Measurements from ENCODE around the gene COPS4.
"Not testable (repeated sequence)": the region's sequence is repeated elsewhere in the genome, so short reads cannot be mapped to it uniquely, and the experiment has no call there.

The COPS4 gene

GRCh38 chr4:83074086-83074704 lies 39.2 kb downstream of the COPS4 start:
- Histone ChIP-seq H3K4me3 (ENCODE audit: low read length) (no peak overlapping the region), H3K4me2 (ENCODE audit: low read depth, low read length) (peak overlapping the region; percentile 14; the same call in 1 of the 2 replicates), H2AFZ (ENCODE audit: low read length) (no peak overlapping the region), H4K20me1 (ENCODE audit: insufficient read depth, low read length) (no peaks in the 10 kb centered on the region), H3K9me3 (replicated peaks; ENCODE audit: insufficient read depth, low read length) (no peaks in the 10 kb centered on the region), H3K79me2 (ENCODE audit: low read length) (no peaks in the 10 kb centered on the region), H3K36me3 (replicated peaks; ENCODE audit: insufficient read depth, low read length) (no peaks in the 10 kb centered on the region), H3K27ac (ENCODE audit: low read length) (no peak overlapping the region), H3K27me3 (replicated peaks; ENCODE audit: insufficient read depth, low read length) (no peaks in the 10 kb centered on the region), H3K4me1 (ENCODE audit: low read length) (no peaks in the 10 kb centered on the region), H3K9me2 (replicated peaks; ENCODE audit: insufficient read depth, low read length) (no peaks in the 10 kb centered on the region), H3K9ac (ENCODE audit: low read length) (no peak overlapping the region), H3F3A (ENCODE audit: insufficient read depth, low read length) (no peaks in the 10 kb centered on the region)
- no peak for TF ChIP-seq EZH2phosphoT487 (IDR thresholded peaks at IDR 0.05; ENCODE audit: low read length)
- TF ChIP-seq EZH2 (optimal IDR thresholded peaks at IDR 0.05; ENCODE audit: low read depth, low read length) = no peak
- TF ChIP-seq CTCF (IDR thresholded peaks at IDR 0.05; ENCODE audit: low read length) = peak; percentile 84
- peak; percentile 89 for DNase-seq

- not testable (repeated sequence) for H2AFZ ChIP-seq (ENCODE audit: low read length); H3K9me3 ChIP-seq (replicated peaks; ENCODE audit: insufficient read depth, low read length); H4K20me1 ChIP-seq (ENCODE audit: insufficient read depth, low read length); DNase-seq; H3K4me2 ChIP-seq (ENCODE audit: low read depth, low read length); H3K4me3 ChIP-seq (ENCODE audit: low read length); H3K27ac ChIP-seq (ENCODE audit: low read length); H3K9ac ChIP-seq (ENCODE audit: low read length); H3K9me2 ChIP-seq (replicated peaks; ENCODE audit: insufficient read depth, low read length); H3K36me3 ChIP-seq (replicated peaks; ENCODE audit: insufficient read depth, low read length); H3K79me2 ChIP-seq (ENCODE audit: low read length); H3K4me1 ChIP-seq (ENCODE audit: low read length); H3K27me3 ChIP-seq (replicated peaks; ENCODE audit: insufficient read depth, low read length); H3F3A ChIP-seq (ENCODE audit: insufficient read depth, low read length)
These were observed 39.8 kb downstream of the COPS4 start for GRCh38 chr4:83074783-83075182.

GRCh38 chr4:83075311-83076095 lies 40.5 kb downstream of the COPS4 start:
- no peaks in the 10 kb centered on the region for H3K4me1 ChIP-seq (ENCODE audit: low read length)
- H3K4me2 ChIP-seq (ENCODE audit: low read depth, low read length) = no peak overlapping the region
- no peaks in the 10 kb centered on the region for H3K9me2 ChIP-seq (replicated peaks; ENCODE audit: insufficient read depth, low read length)
- no peak overlapping the region for H2AFZ ChIP-seq (ENCODE audit: low read length)
- H3K36me3 ChIP-seq (replicated peaks; ENCODE audit: insufficient read depth, low read length) = no peaks in the 10 kb centered on the region
- H3K9me3 ChIP-seq (replicated peaks; ENCODE audit: insufficient read depth, low read length) = no peaks in the 10 kb centered on the region
- H3K27me3 ChIP-seq (replicated peaks; ENCODE audit: insufficient read depth, low read length) = no peaks in the 10 kb centered on the region
- DNase-seq = no peak
- H3K27ac ChIP-seq (ENCODE audit: low read length) = no peak overlapping the region
- no peak for TF ChIP-seq EZH2 (optimal IDR thresholded peaks at IDR 0.05; ENCODE audit: low read depth, low read length)
- TF ChIP-seq EZH2phosphoT487 (IDR thresholded peaks at IDR 0.05; ENCODE audit: low read length) = no peak
- no peak for TF ChIP-seq CTCF (IDR thresholded peaks at IDR 0.05; ENCODE audit: low read length)
- H4K20me1 ChIP-seq (ENCODE audit: insufficient read depth, low read length) = no peaks in the 10 kb centered on the region
- H3K9ac ChIP-seq (ENCODE audit: low read length) = no peak overlapping the region
- H3K79me2 ChIP-seq (ENCODE audit: low read length) = no peaks in the 10 kb centered on the region
- no peaks in the 10 kb centered on the region for H3F3A ChIP-seq (ENCODE audit: insufficient read depth, low read length)
- no peak overlapping the region for H3K4me3 ChIP-seq (ENCODE audit: low read length)

- no peak for DNase-seq
- Histone ChIP-seq H3K27me3 (replicated peaks; ENCODE audit: insufficient read depth, low read length) (no peaks in the 10 kb centered on the region), H4K20me1 (ENCODE audit: insufficient read depth, low read length) (no peaks in the 10 kb centered on the region), H3K4me1 (ENCODE audit: low read length) (no peaks in the 10 kb centered on the region), H3K27ac (ENCODE audit: low read length) (no peak overlapping the region), H3K4me3 (ENCODE audit: low read length) (no peak overlapping the region), H3K9me3 (replicated peaks; ENCODE audit: insufficient read depth, low read length) (no peaks in the 10 kb centered on the region), H3F3A (ENCODE audit: insufficient read depth, low read length) (no peaks in the 10 kb centered on the region), H3K9ac (ENCODE audit: low read length) (no peak overlapping the region), H3K9me2 (replicated peaks; ENCODE audit: insufficient read depth, low read length) (no peaks in the 10 kb centered on the region), H3K4me2 (ENCODE audit: low read depth, low read length) (no peak overlapping the region), H2AFZ (ENCODE audit: low read length) (no peak overlapping the region), H3K79me2 (ENCODE audit: low read length) (no peaks in the 10 kb centered on the region), H3K36me3 (replicated peaks; ENCODE audit: insufficient read depth, low read length) (no peaks in the 10 kb centered on the region)
- TF ChIP-seq EZH2phosphoT487 (IDR thresholded peaks at IDR 0.05; ENCODE audit: low read length) (no peak), EZH2 (optimal IDR thresholded peaks at IDR 0.05; ENCODE audit: low read depth, low read length) (no peak), CTCF (IDR thresholded peaks at IDR 0.05; ENCODE audit: low read length) (no peak)
These were observed 45.6 kb downstream of the COPS4 start for GRCh38 chr4:83080561-83080960.
